Prostate gland (tissue), 2 donors: ENCODE results near the gene SHC4.

ENCODE experiments used
- CTCF ChIP-seq, 4 experiments: fragments of 200-600 bp in 2 of 4; fragments of 450-650 bp in 2 of 4; sonication (generic) in 2 of 4; IDR thresholded peaks; 1 replicate in 3 of 4; 2 replicates in 1 of 4; pipeline ENCODE4 v1.5.1; 2016 to 2019; ENCODE audit warnings: antibody characterized with exemption in 4 of 4, mild to moderate bottlenecking in 2 of 4, moderate library complexity in 2 of 4
- POLR2A ChIP-seq: fragments of 450-650 bp; IDR thresholded peaks from one replicate; pipeline ENCODE4 v1.6.1; 2016; ENCODE audit warnings: antibody characterized with exemption, mild to moderate bottlenecking
- POLR2AphosphoS5 ChIP-seq: sonication (generic); formaldehyde crosslinking; IDR thresholded peaks from one replicate; pipeline ENCODE4 v1.6.1; 2017; ENCODE audit warnings: antibody characterized with exemption

GRCh38 chr15:48825075-48825474 lies 138.6 kb downstream of the SHC4 start:
- no peak for TF ChIP-seq CTCF (IDR thresholded peaks at IDR 0.05)
- TF ChIP-seq POLR2A, result no peak
- no peak for TF ChIP-seq POLR2AphosphoS5
